Ectodermal cell (in vitro differentiated cells): Measurements from ENCODE around the gene ZSWIM2.

Experiments
- H3K27ac ChIP-seq: 2 replicates; pipeline ENCODE4 v1.7.0; 2013; ENCODE audit warnings: mild to moderate bottlenecking, low read depth, low read length; ENCODE audit not compliant: insufficient read depth, poor library complexity, severe bottlenecking
- H3K27me3 ChIP-seq: 2 replicates; pipeline ENCODE4 v1.7.0; 2013; ENCODE audit warnings: mild to moderate bottlenecking, low read length; ENCODE audit not compliant: insufficient read depth, control insufficient read depth, poor library complexity, severe bottlenecking
- H3K36me3 ChIP-seq: one replicate; pipeline ENCODE4 v1.7.0; 2013; ENCODE audit warnings: low read length; ENCODE audit not compliant: control insufficient read depth, insufficient read depth
- H3K4me1 ChIP-seq: one replicate; pipeline ENCODE4 v1.7.0; 2013; ENCODE audit warnings: low read length; ENCODE audit not compliant: control insufficient read depth, insufficient read depth
- H3K4me3 ChIP-seq: 2 replicates; pipeline ENCODE4 v1.7.0; 2013; ENCODE audit warnings: low read depth, low read length, control low read depth; ENCODE audit not compliant: insufficient read depth
- H3K9me3 ChIP-seq: 2 replicates; pipeline ENCODE4 v1.7.0; 2013; ENCODE audit warnings: mild to moderate bottlenecking, low read length, moderate library complexity; ENCODE audit not compliant: control insufficient read depth
- WGBS, 2 experiments: methylation state at CpG; one replicate each; pipeline ENCODE4 v1.1.7; 2013; ENCODE audit warnings: missing lambda C conversion rate in 2 of 2; 5-methylcytosine and 5-hydroxymethylcytosine counted together

ZSWIM2 gene

DNA sequence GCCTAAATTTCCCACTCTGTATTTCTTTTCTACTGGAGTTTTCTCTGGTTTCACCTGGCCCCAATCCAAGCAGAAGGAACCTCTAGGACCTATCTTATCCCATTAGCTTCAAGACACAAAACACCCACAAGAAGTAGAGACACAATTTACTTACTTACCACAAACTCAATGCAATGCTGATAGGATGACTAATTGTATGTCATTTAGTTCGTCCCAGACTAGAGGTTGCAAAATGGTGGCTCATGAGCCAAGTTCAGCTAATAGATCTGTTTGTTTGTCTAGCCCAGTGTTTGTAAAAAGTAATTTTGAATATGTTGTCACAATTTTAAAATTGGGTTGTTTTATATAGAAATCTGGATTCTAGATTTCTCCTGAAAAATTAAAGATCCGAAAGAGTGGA is 34.7 kb upstream of the ZSWIM2 start:
- WGBS, 2 experiments, result 89 to 95% methylated on average over 2 of the region's 2 CpGs
- H3K27ac ChIP-seq, result no peak overlapping the region

DNA sequence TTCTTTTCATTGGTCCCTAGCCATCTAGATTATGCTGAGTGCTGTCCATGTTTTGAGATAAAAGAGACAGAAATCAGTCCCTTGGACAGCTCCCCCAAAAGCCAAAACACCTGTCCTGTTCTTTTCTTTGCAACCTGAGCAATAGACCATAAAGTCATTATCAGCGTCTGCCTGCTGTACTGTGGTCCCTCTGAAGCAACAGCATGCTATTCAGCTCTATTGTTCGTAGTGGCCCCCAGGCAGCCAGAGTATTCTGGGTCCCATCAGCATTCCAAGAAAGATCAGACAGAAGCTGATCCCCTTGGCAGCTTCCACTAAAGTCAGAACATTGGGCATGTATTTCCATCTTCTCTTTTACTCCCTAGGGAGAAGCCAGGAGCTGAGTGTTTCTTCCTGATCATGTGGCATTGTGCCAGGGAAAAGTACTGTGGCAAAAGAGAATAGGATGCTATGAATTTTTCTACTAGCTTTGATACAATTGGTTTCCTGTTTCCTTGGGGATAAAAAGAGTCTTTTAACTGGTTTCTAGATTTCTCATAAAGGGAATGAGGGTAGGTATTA is 33.6 kb upstream of the ZSWIM2 start:
- Histone ChIP-seq H3K4me3 (no peak overlapping the region), H3K36me3 (no peaks in the 10 kb centered on the region), H3K4me1 (no peaks in the 10 kb centered on the region), H3K27ac (no peak overlapping the region), H3K9me3 (no peaks in the 10 kb centered on the region), H3K27me3 (no peaks in the 10 kb centered on the region)
- WGBS, 2 experiments, result 77 to 80% methylated on average over 2 of the region's 2 CpGs

More for the DNA sequence above, 34.7 kb upstream of the ZSWIM2 start:
- Histone ChIP-seq H3K36me3 (no peaks in the 10 kb centered on the region), H3K4me3 (no peak overlapping the region), H3K4me1 (no peaks in the 10 kb centered on the region), H3K9me3 (no peaks in the 10 kb centered on the region), H3K27me3 (no peaks in the 10 kb centered on the region)

GRCh38 chr2:186881660-186882059 is 32.7 kb upstream of the ZSWIM2 start:
- Histone ChIP-seq H3K9me3 (no peaks in the 10 kb centered on the region), H3K27me3 (no peaks in the 10 kb centered on the region), H3K36me3 (no peaks in the 10 kb centered on the region), H3K4me3 (no peak overlapping the region), H3K4me1 (no peaks in the 10 kb centered on the region), H3K27ac (no peak overlapping the region)
- 83% methylated on average over 1 of the region's 1 CpG; no CpG with 5 or more reads in 1 of the 2 experiments for WGBS, 2 experiments

GRCh38 chr2:186879312-186879711 is 30.3 kb upstream of the ZSWIM2 start:
- no peaks in the 10 kb centered on the region for H3K36me3 ChIP-seq
- H3K4me3 ChIP-seq, result no peak overlapping the region
- H3K27ac ChIP-seq, result no peak overlapping the region
- H3K4me1 ChIP-seq, result no peaks in the 10 kb centered on the region
- 87 to 90% methylated on average over 2 of the region's 2 CpGs for WGBS, 2 experiments
- H3K9me3 ChIP-seq, result no peaks in the 10 kb centered on the region
- H3K27me3 ChIP-seq, result no peaks in the 10 kb centered on the region

- Histone ChIP-seq H3K9me3 (no peaks in the 10 kb centered on the region), H3K4me1 (no peaks in the 10 kb centered on the region), H3K27me3 (no peaks in the 10 kb centered on the region), H3K4me3 (no peak overlapping the region), H3K36me3 (no peaks in the 10 kb centered on the region), H3K27ac (no peak overlapping the region)
- 100% methylated on average over 2 of the region's 4 CpGs; no CpG with 5 or more reads in 1 of the 2 experiments for WGBS, 2 experiments
Measured at GRCh38 chr2:186874713-186875112, 25.7 kb upstream of the ZSWIM2 start.

DNA sequence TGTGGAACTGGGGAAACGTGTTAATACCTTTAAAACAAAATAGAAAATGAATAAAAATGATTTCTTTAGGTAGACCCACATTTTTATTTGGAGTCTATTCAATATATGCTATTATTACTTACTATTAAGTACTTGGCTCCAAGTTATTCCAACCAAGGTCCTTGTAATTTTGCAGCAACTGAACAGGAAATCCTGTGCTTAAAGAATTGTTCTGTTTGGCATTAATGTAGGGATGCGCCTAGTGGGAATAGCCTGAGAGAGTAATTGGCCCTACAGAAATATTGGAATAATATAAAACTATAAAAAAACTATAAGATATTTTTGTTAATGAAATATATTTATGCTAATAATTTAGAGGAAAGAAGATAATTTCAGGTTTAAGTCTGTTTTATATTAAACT is 22.9 kb upstream of the ZSWIM2 start:
- Histone ChIP-seq H3K9me3 (no peaks in the 10 kb centered on the region), H3K4me1 (no peaks in the 10 kb centered on the region), H3K27me3 (no peaks in the 10 kb centered on the region), H3K4me3 (no peak overlapping the region), H3K27ac (no peak overlapping the region), H3K36me3 (no peaks in the 10 kb centered on the region)
- WGBS, 2 experiments, result 100% methylated on average over 1 of the region's 2 CpGs; no CpG with 5 or more reads in 1 of the 2 experiments

DNA sequence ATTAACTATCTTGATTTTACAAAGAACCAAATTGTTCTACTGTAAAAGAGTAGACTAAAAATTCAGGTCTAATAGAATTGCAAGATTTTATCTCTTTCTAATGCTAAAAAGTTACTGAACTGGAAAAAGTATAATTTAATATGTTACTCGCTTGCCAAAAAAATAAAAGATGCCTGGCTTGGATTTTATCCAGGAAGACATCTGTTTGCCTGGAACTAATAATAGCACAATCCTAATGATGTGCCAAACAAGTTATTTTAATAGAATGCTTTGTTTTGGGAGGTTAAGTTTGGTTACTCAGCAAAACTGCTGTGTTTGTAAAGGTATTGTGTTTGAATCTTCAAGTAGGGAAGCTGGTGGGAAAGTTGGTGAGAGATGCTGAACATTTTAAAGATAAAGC is 19.4 kb upstream of the ZSWIM2 start:
- no peaks in the 10 kb centered on the region for H3K36me3 ChIP-seq
- no peak overlapping the region for H3K27ac ChIP-seq

GRCh38 chr2:186862869-186863709 is 14.1 kb upstream of the ZSWIM2 start:
- Histone ChIP-seq H3K4me1 (no peaks in the 10 kb centered on the region), H3K27me3 (no peaks in the 10 kb centered on the region), H3K36me3 (no peaks in the 10 kb centered on the region), H3K27ac (no peak overlapping the region), H3K4me3 (no peak overlapping the region), H3K9me3 (no peaks in the 10 kb centered on the region)
- WGBS, 2 experiments, result 33% methylated on average over 1 of the region's 2 CpGs; no CpG with 5 or more reads in 1 of the 2 experiments

More for the DNA sequence above, 19.4 kb upstream of the ZSWIM2 start:
- H3K4me3 ChIP-seq, result no peak overlapping the region
- no peaks in the 10 kb centered on the region for H3K27me3 ChIP-seq
- no peaks in the 10 kb centered on the region for H3K9me3 ChIP-seq
- no peaks in the 10 kb centered on the region for H3K4me1 ChIP-seq
- WGBS, 2 experiments, result 71 to 93% methylated on average over 1 of the region's 1 CpG

- WGBS, 2 experiments, result 92 to 99% methylated on average over 3 to 5 of the region's 5 CpGs
- Histone ChIP-seq H3K36me3 (no peaks in the 10 kb centered on the region), H3K4me3 (no peak overlapping the region), H3K27ac (no peak overlapping the region), H3K4me1 (no peaks in the 10 kb centered on the region), H3K27me3 (no peaks in the 10 kb centered on the region), H3K9me3 (no peaks in the 10 kb centered on the region)
Measured at GRCh38 chr2:186855216-186855615, 6.2 kb upstream of the ZSWIM2 start.

GRCh38 chr2:186853951-186854350 is 5.0 kb upstream of the ZSWIM2 start:
- H3K4me1 ChIP-seq, result no peaks in the 10 kb centered on the region
- H3K36me3 ChIP-seq, result no peaks in the 10 kb centered on the region
- H3K4me3 ChIP-seq, result no peak overlapping the region
- no peak overlapping the region for H3K27ac ChIP-seq
- H3K27me3 ChIP-seq, result no peaks in the 10 kb centered on the region
- H3K9me3 ChIP-seq, result no peaks in the 10 kb centered on the region
